Stimulated activated CD4-positive, alpha-beta T cell treated with anti-CD3 and anti-CD28 coated beads, TNF-alpha, amount 100 ng/mL, for 24 hours (primary cell): ENCODE data around the gene GLRA2.

Source experiments
- DNase-seq, 3 experiments: peaks; one replicate each; pipeline ENCODE4 v3.0.0-alpha.2; 2020; ENCODE audit warnings: low read depth in 3 of 3

The GLRA2 gene

DNA sequence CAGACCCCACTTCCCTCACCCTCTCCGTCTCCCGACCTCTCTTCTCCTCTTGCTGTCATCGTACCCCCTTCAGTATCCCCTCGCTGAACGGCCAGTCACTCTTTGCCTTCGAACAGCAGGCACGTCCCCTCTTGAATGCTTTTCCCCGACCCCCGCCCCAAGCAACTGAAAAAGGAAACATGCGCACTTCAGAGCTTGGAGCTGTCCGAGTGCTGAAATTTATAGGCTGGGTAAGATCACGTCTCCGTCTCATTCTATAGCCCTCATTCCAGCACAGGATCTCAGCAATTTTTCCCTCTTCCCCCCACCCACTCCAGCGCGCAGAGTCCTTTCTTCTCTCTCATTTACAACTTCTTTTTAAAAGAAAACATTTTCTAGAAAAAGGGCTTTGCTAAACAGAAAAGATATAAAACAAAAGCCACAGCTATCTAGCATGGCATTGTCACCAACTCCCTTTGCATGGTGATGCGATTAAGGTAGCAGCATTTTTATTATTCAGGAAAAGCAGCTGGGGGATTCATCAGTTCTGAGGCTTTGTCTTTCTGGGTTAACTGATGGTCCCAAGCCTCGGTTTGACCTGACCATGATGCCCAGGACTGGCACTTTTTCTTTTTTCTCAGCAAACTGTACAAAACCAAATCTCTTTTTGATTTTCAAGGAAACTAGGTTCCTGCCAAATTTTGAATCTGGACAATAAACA, at the start of gene GLRA2:
Gene GLRA2, plus strand, starts transcription at position 247 of the 700 bp plus-strand sequence. CDS start 522 bp downstream, outside the sequence.
- DNase-seq: peak in 1 of 3 experiments; percentile 0

DNA sequence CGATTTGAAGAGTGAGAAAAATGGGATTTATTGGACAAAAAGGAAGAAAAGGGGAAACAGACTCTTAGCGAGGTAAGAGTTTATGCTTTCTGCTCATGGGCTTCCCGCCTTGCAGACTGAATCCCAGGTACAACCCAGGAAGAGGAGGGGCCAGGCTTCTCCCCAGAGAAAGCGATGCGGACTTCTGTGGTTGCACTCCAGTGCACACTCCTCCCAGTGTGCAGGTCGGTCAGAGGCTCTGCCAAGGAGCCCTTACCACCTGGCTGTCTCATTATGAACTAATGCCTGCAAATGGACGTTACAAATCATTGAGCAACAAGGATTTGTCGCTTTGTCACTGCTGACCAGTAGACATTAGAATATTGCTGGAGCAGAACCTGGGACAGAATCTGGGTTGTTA, 39.9 kb upstream of the GLRA2 start:
- DNase-seq: no peak

DNA sequence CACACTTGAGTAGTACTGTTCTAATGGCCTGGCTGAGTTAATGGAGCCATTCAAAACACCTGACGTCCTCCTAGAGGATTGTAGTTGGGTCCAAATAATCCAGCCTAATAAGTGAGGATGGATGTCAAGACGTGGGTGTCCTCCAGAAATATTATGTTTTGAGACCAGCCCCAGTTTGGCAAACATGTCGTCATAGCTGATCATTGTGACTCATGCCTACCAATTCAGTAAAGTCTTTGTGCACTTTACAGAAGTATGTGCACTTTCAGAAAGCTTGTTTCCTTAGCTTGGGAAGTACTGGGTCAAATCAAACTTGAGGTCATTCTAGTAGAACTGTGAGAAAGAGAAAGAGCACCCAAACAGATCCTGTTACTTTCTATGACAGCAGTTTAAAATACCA, 37.6 kb upstream of the GLRA2 start:
- no peak for DNase-seq

DNA sequence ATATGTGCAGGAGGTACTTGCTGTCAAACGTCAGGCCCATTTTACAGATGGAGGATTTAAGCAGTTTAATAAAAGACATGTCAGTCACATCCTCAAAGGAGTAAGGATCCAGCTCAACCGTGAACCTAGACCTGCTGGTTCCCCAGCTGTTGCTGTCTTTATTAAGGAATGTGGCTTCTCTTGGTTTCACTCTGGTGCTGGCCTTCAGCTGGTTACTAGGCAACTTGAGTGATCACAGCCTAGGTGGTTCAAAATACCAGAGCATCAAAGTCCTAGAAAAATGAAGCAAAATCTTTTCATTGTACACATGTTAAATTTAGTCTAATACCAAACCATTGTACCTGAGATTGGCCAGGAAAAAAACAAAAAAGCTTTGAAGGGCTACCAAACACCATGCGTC, 32.7 kb upstream of the GLRA2 start:
- no peak for DNase-seq

DNA sequence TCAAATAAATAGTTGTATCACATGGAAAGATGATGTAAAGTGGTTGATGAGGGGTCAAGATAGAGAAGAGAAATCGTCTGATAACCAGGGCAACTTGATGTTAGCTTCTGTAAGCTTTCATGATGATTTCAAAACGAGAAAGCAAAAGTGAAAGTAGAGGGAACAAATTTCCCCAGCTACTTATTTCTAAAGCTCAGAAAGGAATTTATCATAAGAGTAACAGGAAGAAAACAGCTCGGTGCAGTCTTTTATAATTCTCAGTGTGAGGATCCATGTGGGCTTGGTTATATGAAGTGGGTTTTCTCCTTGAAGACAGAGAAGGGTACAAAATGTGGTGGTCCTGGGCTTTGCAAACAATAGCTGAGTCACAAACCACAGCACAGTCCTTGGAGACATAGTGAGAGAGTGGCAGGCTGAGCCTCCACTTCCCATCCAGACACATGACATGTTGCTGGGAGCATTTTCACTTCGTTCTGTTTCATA, 32.1 kb upstream of the GLRA2 start:
- DNase-seq: no peak

DNA sequence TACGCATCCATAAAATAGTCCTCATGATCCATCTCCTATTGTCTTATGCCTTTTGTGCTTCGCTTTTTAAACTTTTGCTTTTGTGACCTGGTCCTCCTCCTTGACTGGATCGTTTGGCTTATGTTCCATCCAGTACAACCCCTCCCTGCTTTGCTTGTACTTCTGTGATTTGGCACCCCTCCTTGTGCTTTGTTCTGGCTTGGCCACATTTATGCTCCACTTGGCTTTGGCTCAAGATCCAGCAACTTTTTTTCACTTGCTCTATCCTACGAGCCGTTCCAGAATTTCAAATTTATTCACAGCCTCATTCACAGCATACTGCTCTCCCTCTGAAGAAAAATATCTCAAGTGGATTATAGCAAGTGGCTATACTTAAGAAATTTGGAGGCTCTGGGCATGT, 28.0 kb upstream of the GLRA2 start:
- no peak for DNase-seq

DNA sequence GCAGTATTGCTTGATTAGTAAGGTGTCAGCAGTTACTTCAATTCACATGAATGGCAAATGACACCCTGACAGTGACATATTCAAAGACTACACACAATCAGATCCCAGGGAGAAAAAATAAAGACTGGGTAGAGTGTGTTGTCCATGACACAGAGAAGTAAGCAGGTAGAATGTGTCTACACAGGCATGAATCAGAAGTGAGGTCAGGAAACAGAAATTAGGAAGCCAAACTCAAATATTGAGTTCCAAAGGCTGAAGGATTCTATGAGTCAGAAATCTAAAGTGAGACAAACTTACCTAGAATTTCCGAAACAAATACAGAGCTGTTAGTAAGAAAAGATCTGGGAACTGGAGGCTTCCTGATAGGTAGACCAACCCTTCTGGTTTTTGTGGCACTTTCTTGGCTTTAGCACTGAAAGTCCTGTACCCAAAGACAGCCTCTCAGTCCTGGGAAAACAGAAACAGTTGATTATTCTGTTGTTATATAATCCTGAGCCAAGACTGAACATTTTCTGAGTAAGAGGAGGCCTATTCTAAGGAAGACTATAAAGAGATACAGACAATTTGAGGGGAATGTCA, 24.3 kb upstream of the GLRA2 start:
- DNase-seq: no peak

DNA sequence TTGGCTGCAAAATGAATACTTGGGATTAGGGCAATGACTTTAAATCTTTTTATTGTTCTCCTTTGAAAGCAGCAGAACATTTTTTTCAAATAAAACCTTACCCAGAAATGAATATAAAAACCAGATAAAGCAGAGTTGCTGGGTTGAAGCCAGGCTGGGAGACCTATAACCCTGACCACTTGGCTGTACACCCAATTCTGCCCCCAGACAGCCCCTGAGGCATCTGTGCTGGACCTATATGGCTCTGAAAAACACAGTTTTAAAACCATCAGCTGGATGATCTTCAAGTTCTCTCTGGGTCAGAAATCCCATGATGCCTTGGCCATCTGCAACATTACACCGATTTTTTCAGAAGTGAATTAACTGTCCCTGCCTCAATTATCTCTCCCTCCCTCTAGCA, 23.7 kb upstream of the GLRA2 start:
- no peak for DNase-seq

DNA sequence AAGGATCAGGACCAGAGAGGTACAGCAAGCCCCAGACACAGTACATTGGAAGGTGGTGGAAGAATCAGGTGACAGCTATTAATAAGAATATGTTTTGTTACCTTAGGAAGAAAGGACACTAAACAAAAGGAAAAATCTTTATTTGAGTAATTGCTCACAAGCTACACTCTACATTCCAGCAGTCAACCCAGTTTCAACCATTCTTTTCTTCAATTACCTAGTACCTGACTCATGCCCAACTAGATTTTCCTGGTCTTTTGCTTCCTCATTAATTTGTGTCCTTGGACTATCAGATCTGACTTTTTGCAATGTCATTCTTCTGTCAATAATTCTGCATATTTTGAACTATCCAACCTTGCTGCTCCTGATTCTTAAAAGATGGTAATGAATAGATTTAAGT, 22.5 kb upstream of the GLRA2 start:
- DNase-seq: no peak

DNA sequence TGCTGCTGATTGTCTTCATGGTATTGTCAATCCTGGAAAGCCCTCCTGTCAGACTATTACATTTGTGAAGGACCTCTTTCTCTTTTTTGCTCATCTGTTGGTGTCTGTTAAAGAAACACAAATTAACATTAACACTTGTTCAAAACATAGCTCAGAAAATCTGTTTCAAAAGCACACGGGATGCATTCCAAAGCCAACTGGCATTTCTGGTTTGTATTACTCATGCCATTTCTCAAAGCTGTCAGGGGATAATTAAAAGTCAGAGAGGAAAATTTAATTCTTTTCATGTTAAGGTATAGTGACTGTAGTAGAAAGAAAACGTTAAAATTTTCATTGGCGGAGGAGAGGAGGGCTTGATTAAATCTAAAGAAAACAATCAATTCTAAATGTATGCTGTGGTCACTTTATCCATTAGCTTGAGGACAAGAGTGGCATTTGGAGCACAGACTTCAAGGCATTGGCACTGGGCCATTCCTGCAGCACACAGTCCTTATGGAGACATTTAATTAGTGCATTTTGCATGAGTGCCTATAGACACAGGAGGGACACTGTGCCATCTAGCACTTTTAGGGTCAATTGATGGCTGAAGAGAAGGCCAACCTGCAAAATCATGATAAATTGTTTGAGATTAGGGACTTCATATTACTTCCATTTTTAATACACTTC, 21.2 kb upstream of the GLRA2 start:
- no peak for DNase-seq

DNA sequence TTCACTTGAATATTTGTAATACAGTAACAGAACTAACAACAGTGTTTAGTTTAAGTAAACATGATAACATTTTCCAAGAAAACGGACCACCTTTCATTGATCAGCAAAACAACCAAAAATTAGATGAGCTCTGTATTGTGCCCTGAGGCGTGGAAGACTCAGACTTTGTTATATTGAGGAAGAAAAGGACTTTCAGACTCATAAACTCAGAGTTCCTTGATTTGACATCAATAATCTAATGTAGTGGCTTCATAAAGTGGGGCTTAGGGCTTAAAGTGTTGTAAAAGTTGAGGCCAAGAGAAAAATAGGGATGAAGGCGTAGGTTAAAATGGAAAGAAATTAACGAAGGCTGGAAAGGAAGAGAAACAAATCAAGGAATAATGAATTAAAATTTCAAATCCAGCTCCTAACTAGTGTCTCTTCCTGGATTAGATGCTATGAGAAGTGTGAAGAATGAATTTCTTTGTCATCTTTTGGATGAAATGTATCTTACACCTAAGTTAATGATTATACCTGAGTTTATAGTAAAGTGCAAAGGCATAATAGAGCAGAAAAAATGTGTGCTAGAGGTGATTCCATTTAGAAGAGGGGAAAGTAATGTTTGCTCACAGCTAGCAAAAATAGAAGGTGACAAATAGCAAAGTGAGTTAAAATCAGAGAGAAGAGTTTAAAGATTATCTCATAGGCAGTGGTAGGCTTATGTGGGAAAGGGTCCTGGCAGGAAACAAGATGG, 19.8 kb upstream of the GLRA2 start:
- no peak for DNase-seq

DNA sequence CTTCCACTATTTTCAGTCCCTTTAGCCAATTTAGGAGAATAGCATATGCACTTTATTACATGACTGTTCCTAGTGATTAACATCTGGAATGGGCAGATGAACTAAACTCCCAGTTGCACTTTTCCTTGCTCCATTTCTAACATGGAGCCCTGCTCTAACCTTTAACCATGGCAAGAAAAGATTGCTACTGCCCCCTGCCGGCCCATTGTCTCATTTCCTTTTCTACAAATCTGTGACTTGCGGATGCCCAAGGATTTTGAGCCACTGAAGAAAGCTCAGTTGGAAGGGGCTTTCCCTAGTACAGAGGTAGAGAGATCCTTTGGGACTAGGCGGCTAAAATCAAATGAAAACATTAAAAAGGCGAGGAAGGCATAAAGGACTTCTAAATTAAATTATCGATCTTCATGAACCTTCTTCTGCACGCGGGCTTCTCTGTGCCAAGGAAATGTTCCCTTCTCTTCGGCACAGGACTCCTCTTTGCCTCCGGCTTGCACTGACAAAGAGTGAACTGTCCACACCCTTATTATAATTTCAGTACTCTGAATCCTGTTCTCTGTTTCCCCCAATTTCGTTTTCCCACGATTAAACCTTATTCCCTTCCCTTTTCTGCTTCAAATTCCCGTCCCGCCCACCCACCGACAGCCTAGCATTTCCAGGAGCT, 577 bp upstream of the GLRA2 start:
- peak; percentile 3 to 53 (median 16) for DNase-seq

DNA sequence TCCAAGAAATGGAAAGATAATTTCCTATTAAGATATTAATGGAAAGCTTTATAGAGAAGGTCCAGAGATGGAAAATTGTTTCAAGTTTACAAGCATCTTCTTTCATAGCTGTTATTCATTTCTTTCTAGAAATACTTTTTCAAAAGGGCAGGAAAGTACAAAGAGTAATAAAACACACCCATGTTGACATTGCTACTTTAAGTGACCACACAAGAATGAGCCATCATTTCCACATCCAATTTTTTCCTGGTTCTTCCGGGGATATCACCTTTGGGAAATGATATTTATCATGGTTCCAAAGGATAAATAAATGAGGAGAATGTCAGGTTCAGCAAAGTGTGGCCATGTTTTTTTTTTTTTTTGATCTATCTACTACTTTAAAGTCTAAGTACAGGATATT, 4.5 kb downstream of the GLRA2 start:
- DNase-seq: no peak

DNA sequence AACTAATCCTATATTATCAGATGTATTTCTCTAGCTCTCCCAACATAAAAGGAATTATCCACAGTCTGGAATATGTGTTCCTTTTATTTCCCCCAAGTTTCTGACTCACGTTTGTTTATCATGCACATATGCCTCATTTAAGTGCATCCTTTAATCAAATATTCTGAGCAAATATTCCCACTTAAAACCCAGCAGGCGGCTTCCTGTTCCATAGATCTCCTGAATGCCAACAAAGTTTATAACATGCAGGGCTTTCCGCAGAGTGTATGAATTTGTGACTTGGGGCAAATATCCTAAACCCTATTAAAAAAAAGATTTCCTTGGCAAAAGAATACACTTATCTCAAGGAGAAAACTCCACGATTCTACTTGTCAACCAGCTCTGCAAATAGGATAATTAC, 16.9 kb downstream of the GLRA2 start:
- DNase-seq: no peak

DNA sequence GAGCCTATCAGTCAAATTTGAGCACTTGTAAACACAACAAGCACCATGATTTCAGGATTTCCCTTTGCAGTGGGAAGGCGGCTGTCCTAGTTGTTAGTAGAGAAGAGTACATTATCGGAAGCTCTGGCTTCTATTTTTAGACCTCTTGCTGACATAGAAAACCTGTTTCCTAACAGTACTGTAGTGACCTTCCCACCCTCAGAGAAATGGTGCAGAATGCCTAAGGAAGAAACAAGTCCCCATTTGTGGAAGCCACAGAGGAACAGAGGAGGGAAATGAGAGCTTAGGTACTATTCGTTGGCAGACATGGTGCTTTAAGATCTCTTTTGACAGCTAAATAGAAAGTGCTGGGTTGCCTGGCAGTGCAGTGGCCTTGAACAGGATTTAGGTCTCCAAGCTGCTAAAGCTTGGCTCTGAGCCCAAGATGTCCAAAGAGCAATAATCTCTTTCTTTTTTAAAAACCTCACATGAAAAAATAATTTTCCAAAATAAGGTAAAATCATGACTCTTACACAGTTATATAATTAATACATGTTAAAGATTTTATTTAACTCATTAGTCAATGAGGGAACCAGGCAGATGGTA, 24.9 kb downstream of the GLRA2 start:
- no peak for DNase-seq

DNA sequence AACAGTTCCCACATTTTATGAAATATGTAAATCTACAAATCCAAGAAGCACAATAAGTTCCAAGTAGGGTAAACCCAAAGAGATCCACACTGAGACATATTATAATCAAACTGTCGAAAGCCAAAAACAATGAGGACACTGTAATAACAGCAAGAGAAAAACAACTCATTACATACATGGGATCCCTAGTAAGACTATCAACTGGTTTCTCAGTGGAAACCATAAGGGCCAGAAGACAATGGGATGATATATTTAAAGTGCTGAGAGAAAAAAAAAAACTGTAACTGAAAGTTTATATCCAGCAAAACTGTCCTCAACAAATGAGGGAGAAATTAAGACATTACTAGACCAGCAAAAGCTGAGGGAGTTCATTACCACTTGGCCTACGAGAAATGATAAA, 34.7 kb downstream of the GLRA2 start:
- DNase-seq: no peak

DNA sequence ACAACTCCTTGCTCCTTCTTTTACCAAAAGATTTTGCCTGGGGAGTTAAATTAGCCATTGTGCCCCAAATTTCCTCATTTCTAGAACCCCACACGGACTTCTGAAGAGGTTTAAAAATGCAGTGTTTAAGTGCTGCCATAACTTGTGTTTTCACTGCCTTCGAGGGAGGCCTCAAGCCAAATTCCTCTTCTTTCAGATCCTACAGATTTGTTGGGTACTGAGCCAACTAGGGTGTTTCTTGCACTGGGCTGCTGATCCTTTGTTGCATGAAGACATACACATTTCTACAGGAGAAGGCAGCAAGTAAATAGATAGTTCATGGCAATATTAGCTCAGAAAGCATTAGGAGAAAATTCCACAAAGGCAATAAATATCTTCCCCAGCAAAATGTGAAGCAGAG, 43.8 kb downstream of the GLRA2 start:
- DNase-seq: no peak

DNA sequence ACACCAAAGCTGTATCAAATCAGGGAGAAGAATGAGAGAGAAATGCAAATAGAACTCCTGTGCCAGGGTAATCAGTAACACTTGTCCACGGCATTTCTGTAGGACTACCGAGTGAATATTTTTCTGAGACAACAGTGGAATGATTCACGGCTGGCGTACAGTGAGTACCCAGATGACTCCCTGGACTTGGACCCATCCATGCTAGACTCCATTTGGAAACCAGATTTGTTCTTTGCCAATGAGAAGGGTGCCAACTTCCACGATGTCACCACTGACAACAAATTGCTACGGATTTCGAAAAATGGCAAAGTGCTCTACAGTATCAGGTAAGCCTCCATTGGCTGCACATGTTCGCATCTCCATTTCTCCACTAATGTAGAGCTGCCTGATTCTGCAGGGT, 51.7 kb downstream of the GLRA2 start:
- no peak for DNase-seq

DNA sequence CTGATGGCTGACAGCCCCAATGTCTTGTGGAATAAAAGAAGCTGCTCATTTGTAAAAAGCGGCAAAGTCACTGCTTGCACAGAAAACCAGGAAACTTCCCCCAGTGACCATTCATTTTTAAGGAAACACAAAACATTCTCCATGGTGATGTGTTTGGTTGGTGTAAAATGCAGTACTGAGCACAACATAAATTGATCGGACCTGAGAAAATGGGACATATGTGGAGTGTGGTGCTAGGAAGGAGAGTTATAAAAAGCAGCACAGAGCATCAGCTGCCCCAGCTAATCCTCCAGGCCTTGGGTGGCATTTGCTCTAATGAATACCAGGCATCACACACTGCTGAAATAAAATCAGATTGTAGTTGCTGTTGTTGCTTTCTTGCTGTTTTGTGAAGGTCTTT, 55.2 kb downstream of the GLRA2 start:
- no peak for DNase-seq

DNA sequence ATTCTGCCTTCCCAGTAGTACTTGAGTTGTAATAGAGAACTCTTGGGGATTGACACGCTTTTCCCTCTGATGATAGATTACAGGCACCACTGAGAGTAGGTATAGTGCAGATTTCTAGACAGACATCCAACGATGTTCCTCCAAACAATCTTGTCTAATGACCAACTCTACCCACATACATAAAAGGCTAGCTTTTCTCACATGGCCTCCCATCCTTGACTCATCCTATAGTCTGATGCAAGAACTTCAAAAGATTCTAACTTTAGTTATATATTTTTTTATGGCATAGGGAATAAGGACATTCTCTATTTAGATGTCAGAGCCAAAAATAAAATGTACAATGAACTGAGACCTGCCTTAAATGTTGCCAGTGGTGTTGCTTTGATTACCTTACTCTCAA, 60.9 kb downstream of the GLRA2 start:
- DNase-seq: no peak

DNA sequence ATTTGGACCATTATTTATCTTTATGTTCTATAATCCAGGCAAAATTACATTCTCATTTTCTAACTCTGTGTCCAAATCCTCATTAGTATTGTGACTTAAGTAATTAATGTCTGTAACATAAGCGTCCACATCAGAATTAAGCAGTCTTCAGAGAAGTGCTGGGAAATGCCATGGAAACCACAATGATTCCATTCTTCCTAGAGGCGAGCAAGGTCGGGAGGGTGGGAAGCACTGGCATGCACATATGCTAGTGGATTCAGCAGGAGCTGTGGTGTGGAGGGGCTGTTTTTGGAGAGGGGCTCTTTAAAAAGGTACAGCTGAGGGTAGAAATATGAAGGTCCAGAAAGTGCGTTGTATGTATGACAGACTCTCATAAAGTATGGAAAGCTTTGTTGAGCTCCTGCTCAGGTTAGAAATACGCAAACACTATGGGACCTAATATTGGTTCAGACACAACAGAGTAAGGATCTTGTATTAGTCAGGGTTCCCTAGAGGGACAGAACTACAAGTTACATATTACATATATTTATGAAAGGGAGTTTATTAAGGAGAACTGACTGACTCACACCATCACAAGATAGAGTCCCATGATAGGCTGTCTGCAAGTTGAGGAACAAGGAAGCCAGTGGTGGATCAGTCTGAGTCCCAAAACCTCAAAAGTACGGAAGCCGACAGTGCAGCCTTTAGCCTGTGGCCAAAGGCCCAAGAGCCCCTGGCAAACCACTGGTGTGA, 61.5 kb downstream of the GLRA2 start:
- no peak for DNase-seq
